HepG2 (cell line): ENCODE data around the gene WDR82. TPM values are rescaled to one million over a fixed set of nuclear protein-coding genes. Genes with fewer than 3 reads are reported as not detected.

Experiments used
- ATAC-seq: fragments of 200-7000 bp; cut with Tn5 transposase; 3 replicates; pipeline ENCODE4 v1.9.1; 2020; ENCODE audit warnings: mild to moderate bottlenecking, moderate library complexity
- BruUV-seq: library from RNA; stranded (reverse); fragments of 400-500 nt; replicated peaks from 2 replicates; lab custom pipeline; 2021; lab: Mats Ljungman, UMichigan
- CTCF ChIA-PET: fragments of 300-600 bp; formaldehyde crosslinking; extraction: SDS; loops from one replicate; lab custom pipeline; 2021; ENCODE audit warnings: low total read pairs, inconsistent platforms, low intra/inter-chr PET ratio; lab: Yijun Ruan, JAX
- POLR2A ChIA-PET: fragments of 350-600 bp; sonication (Branson Sonifier 250); formaldehyde crosslinking; loops from one replicate; lab custom pipeline; 2020; ENCODE audit warnings: antibody characterized with exemption, inconsistent platforms; lab: Yijun Ruan, JAX
- DNase-seq: peaks from one replicate; pipeline ENCODE4 v3.0.0-alpha.2; 2015; ENCODE audit warnings: low spot score
- FAIRE-seq: peaks from 3 replicates; lab custom pipeline; 2011; peaks lifted over from hg19 to GRCh38; lab: Jason Lieb, UNC
- H2AFZ ChIP-seq: one replicate; pipeline ENCODE4 v1.6.1; 2011; ENCODE audit warnings: low read length, inconsistent platforms
- H3K27ac ChIP-seq: fragments of 300-600 bp; 3 replicates; pipeline ENCODE4 v1.8.0; 2011; ENCODE audit warnings: mixed run types, mild to moderate bottlenecking, mixed read lengths, low read length, inconsistent platforms; ENCODE audit not compliant: insufficient read depth; ENCODE audit errors: extremely low read length
- H3K27me3 ChIP-seq, 2 experiments: fragments of 200-600 bp in 1 of 2; 2 replicates in 1 of 2; 3 replicates in 1 of 2; pipeline versions ENCODE4 v1.6.0 to v1.8.0; 2011; ENCODE audit warnings: low read length in 2 of 2, mild to moderate bottlenecking in 2 of 2, moderate library complexity in 2 of 2, inconsistent platforms in 1 of 2; ENCODE audit not compliant: insufficient read depth in 2 of 2, control insufficient read depth in 1 of 2
- H3K36me3 ChIP-seq, 2 experiments: fragments of 200-600 bp in 1 of 2; replicated peaks in 1 of 2; 2 replicates in 1 of 2; 3 replicates in 1 of 2; pipeline versions ENCODE4 v1.5.1 to v1.8.0; 2011; ENCODE audit warnings: low read length in 2 of 2, inconsistent platforms in 1 of 2; ENCODE audit not compliant: insufficient read depth in 2 of 2, control insufficient read depth in 1 of 2
- H3K4me1 ChIP-seq: 2 replicates; pipeline ENCODE4 v1.5.1; 2012; ENCODE audit warnings: low read length, inconsistent platforms; ENCODE audit not compliant: insufficient read depth
- H3K4me2 ChIP-seq: 2 replicates; pipeline ENCODE4 v1.6.0; 2011; ENCODE audit warnings: low read depth, low read length, inconsistent platforms
- H3K4me3 ChIP-seq, 3 experiments: fragments of 200-600 bp in 1 of 3; sonication (generic), shearing (Covaris generic) in 1 of 3; replicated peaks in 1 of 3; 2 replicates each; pipeline ENCODE4 v1.5.1; 2011 to 2016; ENCODE audit warnings: low read length in 3 of 3, inconsistent platforms in 2 of 3, low read depth in 2 of 3, mild to moderate bottlenecking in 2 of 3, control low read depth in 1 of 3, mixed read lengths in 1 of 3; ENCODE audit not compliant: insufficient read depth in 1 of 3
- H3K79me2 ChIP-seq: one replicate; pipeline ENCODE4 v1.6.1; 2011; ENCODE audit warnings: low read length, inconsistent platforms; ENCODE audit not compliant: insufficient read depth
- H3K9ac ChIP-seq: 2 replicates; pipeline ENCODE4 v1.6.0; 2011; ENCODE audit warnings: mild to moderate bottlenecking, low read depth, low read length, inconsistent platforms; ENCODE audit not compliant: insufficient read depth
- H3K9me3 ChIP-seq: 2 replicates; pipeline ENCODE4 v1.5.1; 2012; ENCODE audit warnings: mild to moderate bottlenecking, low read length
- H4K20me1 ChIP-seq: 2 replicates; pipeline ENCODE4 v1.6.0; 2011; ENCODE audit warnings: inconsistent platforms, mild to moderate bottlenecking, low read length, moderate library complexity; ENCODE audit not compliant: insufficient read depth
- DR1 ChIP-seq: sonication (generic); formaldehyde crosslinking; IDR thresholded peaks from 2 replicates; pipeline ENCODE4 v1.8.0; 2021; ENCODE audit warnings: mild to moderate bottlenecking, missing genetic modification reagents, inconsistent platforms
- HOXA7 ChIP-seq: sonication (generic); formaldehyde crosslinking; IDR thresholded peaks from 2 replicates; pipeline ENCODE4 v1.8.1; 2022; ENCODE audit warnings: mild to moderate bottlenecking, missing genetic modification reagents, moderate library complexity
- JUN ChIP-seq: sonication (generic); formaldehyde crosslinking; IDR thresholded peaks from 2 replicates; pipeline ENCODE4 v1.4.0; 2020; ENCODE audit warnings: mild to moderate bottlenecking, missing genetic modification reagents
- KDM6A ChIP-seq: IDR thresholded peaks from 2 replicates; pipeline ENCODE4 v1.6.1; 2016; ENCODE audit warnings: low read depth
- NCOA1 ChIP-seq: sonication (generic); formaldehyde crosslinking; IDR thresholded peaks from 2 replicates; pipeline ENCODE4 v1.9.0; 2021; ENCODE audit warnings: missing genetic modification reagents
- NFIC ChIP-seq: IDR thresholded peaks from 2 replicates; pipeline ENCODE4 v1.6.1; 2012; ENCODE audit warnings: mild to moderate bottlenecking, low read length, inconsistent platforms
- PPARG ChIP-seq: conservative IDR thresholded peaks from 2 replicates; pipeline ENCODE4 v1.6.1; 2016; ENCODE audit warnings: missing biosample characterization, missing genetic modification reagents
- PRDM10 ChIP-seq: sonication (generic); formaldehyde crosslinking; IDR thresholded peaks from 2 replicates; pipeline ENCODE4 v1.4.0; 2020; ENCODE audit warnings: low read depth, missing genetic modification reagents
- SALL1 ChIP-seq: sonication (generic); formaldehyde crosslinking; IDR thresholded peaks from 2 replicates; pipeline ENCODE4 v1.8.0; 2022; ENCODE audit warnings: mild to moderate bottlenecking, missing genetic modification reagents
- SIN3A ChIP-seq: IDR thresholded peaks from 2 replicates; pipeline ENCODE4 v1.6.1; 2011; ENCODE audit warnings: low read depth, mild to moderate bottlenecking, control low read depth, low read length, borderline replicate concordance
- ZBTB44 ChIP-seq: sonication (generic); formaldehyde crosslinking; IDR thresholded peaks from 2 replicates; pipeline ENCODE4 v1.4.0; 2020; ENCODE audit warnings: missing genetic modification reagents
- ZFP82 ChIP-seq: sonication (generic); formaldehyde crosslinking; IDR thresholded peaks from 2 replicates; pipeline ENCODE4 v1.5.1; 2020; ENCODE audit warnings: mild to moderate bottlenecking, missing genetic modification reagents, borderline replicate concordance
- ZNF282 ChIP-seq: fragments of 450-650 bp; IDR thresholded peaks from 2 replicates; pipeline ENCODE4 v1.6.1; 2018; ENCODE audit not compliant: partially characterized antibody
- ZNF556 ChIP-seq: sonication (generic); formaldehyde crosslinking; IDR thresholded peaks from 2 replicates; pipeline ENCODE4 v1.4.0; 2020; ENCODE audit warnings: mild to moderate bottlenecking, missing genetic modification reagents, borderline replicate concordance
- ZNF704 ChIP-seq: sonication (generic); formaldehyde crosslinking; IDR thresholded peaks from 2 replicates; pipeline ENCODE4 v1.8.1; 2023; ENCODE audit warnings: mild to moderate bottlenecking, inconsistent platforms, moderate library complexity, missing genetic modification reagents, borderline replicate concordance
- ZSCAN9 ChIP-seq: IDR thresholded peaks from 2 replicates; pipeline ENCODE4 v1.6.1; 2016; ENCODE audit warnings: borderline replicate concordance
- WGBS: methylation state at CpG from one replicate; pipeline ENCODE4 v1.1.6; 2017; ENCODE audit warnings: low lambda C conversion rate; 5-methylcytosine and 5-hydroxymethylcytosine counted together
- in situ Hi-C: cut with HindIII; loops from 2 replicates; pipeline ENCODE4 v1.10.0; 2017; ENCODE audit warnings: low pct_unique_long_range_greater_than_20kb; ENCODE audit not compliant: extremely low pct_ligation_motif_present
- intact Hi-C: fragments of 100-400 bp; cut with micrococcal nuclease; formaldehyde crosslinking; loops from one replicate; pipeline ENCODE4 v1.10.0; 2022; ENCODE audit not compliant: unreplicated experiment
- polyA plus RNA-seq, 8 experiments: library from polyadenylated mRNA; depleted of rRNA in 3 of 8; stranded (reverse) in 7 of 8; unstranded in 1 of 8; fragments of >200 nt; fragmentation: Illumina TruSeq in 4 of 8; extraction: Trizol in 4 of 8; gene quantifications; 2 replicates each; pipeline versions ENCODE4 v1.2.1 to v1.2.3, GENCODE V29; 2011 to 2016; ENCODE audit warnings: low read depth in 4 of 8, missing spikeins in 1 of 8, mixed read lengths in 1 of 8; ENCODE audit not compliant: insufficient read depth in 1 of 8
- total RNA-seq, 5 experiments: library from RNA; depleted of rRNA; stranded (reverse); fragments of >200 nt; fragmentation: Illumina TruSeq; extraction: Trizol; gene quantifications; 2 replicates each; pipeline ENCODE4 v1.2.3, GENCODE V29; 2016; ENCODE audit warnings: low read depth in 1 of 5
- TF ChIP-seq, protein P1 (sequence below): sonication (generic); formaldehyde crosslinking; conservative IDR thresholded peaks from 2 replicates; pipeline ENCODE4 v1.8.1; 2023; ENCODE audit warnings: missing genetic modification reagents

WDR82 gene
- total and polyA plus RNA-seq, 2 of the 13 experiments (the other 11 are each of a cell fraction or from before 2014, with no cell fraction given): 39.1 to 59.5 TPM

GRCh38 chr3:52270252-52270754 is 8.1 kb downstream of the WDR82 start (continued):
- no peak for TF ChIP-seq SALL1 (CRISPR knock-in tag)
- TF ChIP-seq HOXA7 (CRISPR knock-in tag): no peak
- TF ChIP-seq ZFP82 (CRISPR knock-in tag): no peak
- no peak for TF ChIP-seq ZSCAN9
- TF ChIP-seq ZNF704 (CRISPR knock-in tag): no peak
- TF ChIP-seq, protein P1, sequence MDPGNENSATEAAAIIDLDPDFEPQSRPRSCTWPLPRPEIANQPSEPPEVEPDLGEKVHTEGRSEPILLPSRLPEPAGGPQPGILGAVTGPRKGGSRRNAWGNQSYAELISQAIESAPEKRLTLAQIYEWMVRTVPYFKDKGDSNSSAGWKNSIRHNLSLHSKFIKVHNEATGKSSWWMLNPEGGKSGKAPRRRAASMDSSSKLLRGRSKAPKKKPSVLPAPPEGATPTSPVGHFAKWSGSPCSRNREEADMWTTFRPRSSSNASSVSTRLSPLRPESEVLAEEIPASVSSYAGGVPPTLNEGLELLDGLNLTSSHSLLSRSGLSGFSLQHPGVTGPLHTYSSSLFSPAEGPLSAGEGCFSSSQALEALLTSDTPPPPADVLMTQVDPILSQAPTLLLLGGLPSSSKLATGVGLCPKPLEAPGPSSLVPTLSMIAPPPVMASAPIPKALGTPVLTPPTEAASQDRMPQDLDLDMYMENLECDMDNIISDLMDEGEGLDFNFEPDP (CRISPR knock-in tag): no peak
- TF ChIP-seq, all 625 proteins: peak for 0

GRCh38 chr3:52269776-52270175 is 8.7 kb downstream of the WDR82 start:
- no peak overlapping the region for H3K4me2 ChIP-seq
- no peak for DNase-seq
- CTCF ChIA-PET: no interaction called here
- ATAC-seq: no peak
- 96% methylated on average over 3 of the region's 3 CpGs for WGBS
- BruUV-seq: no TSS peak
- FAIRE-seq: no peak
- H3K9me3 ChIP-seq: no peaks in the 10 kb centered on the region
- no peak overlapping the region for H2AFZ ChIP-seq
- POLR2A ChIA-PET: no interaction called here
- intact Hi-C loops: loop anchor here (2.0 kb wide), 1 partner anchor 21 kb away; no protein-coding TSS in a partner anchor
- H3K27me3 ChIP-seq: no peaks in the 10 kb centered on the region
- H3K36me3 ChIP-seq: peaks cover 20 to 70% of the 10 kb centered on the region in 2 experiments
- H3K4me3 ChIP-seq: no peak overlapping the region
- H3K27ac ChIP-seq: no peak overlapping the region
- no peak overlapping the region for H3K9ac ChIP-seq
- peaks cover 46% of the 10 kb centered on the region for H4K20me1 ChIP-seq
- peaks cover 39% of the 10 kb centered on the region for H3K4me1 ChIP-seq
- in situ Hi-C loops: no loop called here
- peaks cover 70% of the 10 kb centered on the region for H3K79me2 ChIP-seq
- no peak for TF ChIP-seq ZNF282
- no peak for TF ChIP-seq KDM6A (CRISPR knock-in tag)
- TF ChIP-seq ZBTB44: no peak
- no peak for TF ChIP-seq DR1 (CRISPR knock-in tag)
- no peak for TF ChIP-seq NCOA1
- TF ChIP-seq NFIC: no peak
- TF ChIP-seq ZNF556 (CRISPR knock-in tag): no peak
- no peak for TF ChIP-seq PRDM10 (CRISPR knock-in tag)
- no peak for TF ChIP-seq PPARG (CRISPR knock-in tag)
- TF ChIP-seq JUN (CRISPR knock-in tag): no peak
- no peak for TF ChIP-seq SIN3A
